HS-27A (cell line): ENCODE results near the gene PSMA8.
"Not testable (repeated sequence)": the region's sequence is repeated elsewhere in the genome, so short reads cannot be mapped to it uniquely, and the experiment has no call there.

Experiments used
- DNase-seq: peaks from one replicate; pipeline ENCODE4 v3.0.0-alpha.2; 2012; ENCODE audit warnings: low read depth, missing footprints

The PSMA8 gene

DNA sequence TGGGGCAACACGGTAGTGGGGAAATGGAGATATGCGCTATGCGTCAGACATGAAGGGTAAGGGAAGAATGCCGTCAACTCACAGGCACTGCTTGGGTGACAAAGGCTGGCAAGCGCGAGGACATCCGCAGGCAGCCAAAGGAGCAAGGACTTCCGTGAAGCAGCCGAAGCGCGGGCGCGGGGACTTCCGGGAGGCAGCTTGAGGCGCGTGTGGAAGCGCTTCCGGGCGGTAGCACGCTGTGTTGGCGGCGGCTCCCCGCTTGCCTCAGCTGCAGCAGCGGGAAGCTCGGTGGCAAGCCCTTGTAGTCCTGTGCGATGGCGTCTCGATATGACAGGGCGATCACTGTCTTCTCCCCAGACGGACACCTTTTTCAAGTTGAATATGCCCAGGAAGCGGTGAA lies at the start of gene PSMA8:
TSS of gene PSMA8 (plus strand) at position 218 of the 400 bp plus-strand sequence. CDS start at position 315, 97 bp downstream.
- DNase-seq = no peak

DNA sequence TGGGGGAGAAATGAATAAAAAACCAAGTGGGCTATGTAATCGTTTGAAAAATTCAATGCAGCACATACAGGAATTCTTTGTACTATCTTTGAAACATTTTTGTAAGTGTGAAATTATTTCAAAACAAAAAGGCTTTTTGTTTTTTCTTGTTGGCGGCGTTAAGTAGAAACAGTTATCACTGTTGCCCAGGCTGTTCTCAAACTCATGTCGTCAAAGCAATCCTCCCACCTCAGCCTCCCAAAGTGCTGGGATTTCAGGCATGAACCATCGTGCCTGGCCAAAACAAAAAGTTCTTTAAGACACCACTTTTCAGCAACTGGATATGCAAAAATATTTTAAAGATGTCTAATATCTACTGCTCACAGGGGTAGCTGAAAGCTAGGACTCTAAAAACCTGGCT lies 48.6 kb upstream of the PSMA8 start:
- DNase-seq = no peak

DNA sequence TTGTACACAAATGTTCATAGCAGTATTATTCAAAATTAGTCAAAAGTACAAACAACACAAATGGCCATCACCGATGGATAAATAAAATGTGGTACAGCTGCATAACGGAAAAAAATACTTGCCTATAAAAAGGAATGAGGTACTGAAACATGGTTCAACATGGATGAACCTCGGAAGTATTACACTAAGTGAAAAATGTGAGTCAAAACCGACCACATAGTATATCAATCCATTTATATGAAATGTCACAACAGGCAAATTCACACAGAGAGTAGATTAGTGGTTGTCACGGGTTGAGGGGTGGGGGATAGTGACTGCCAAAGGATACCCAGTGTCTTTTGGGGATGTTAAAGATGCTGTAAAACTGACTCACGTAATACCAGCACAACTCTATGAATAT lies 46.7 kb upstream of the PSMA8 start:
- no peak for DNase-seq

DNA sequence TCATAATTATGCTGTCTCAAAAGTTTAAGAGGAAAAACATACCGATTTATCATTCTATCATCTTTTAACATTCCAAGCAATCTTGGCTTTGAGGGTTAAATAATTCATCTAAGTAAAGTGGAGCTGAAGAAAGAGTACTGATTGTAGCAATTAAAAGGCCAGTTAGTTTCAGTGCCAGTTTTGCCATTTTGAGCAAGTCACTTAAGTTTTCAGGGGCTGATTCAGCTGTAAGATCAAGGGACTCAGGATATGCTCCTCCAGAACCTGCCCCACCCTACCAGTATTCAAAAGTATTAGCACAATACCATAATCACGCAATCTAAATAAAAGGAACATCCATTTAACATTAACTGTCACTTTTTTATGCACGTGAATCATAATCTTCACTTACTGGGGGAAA lies 45.2 kb upstream of the PSMA8 start:
- DNase-seq = no peak

DNA sequence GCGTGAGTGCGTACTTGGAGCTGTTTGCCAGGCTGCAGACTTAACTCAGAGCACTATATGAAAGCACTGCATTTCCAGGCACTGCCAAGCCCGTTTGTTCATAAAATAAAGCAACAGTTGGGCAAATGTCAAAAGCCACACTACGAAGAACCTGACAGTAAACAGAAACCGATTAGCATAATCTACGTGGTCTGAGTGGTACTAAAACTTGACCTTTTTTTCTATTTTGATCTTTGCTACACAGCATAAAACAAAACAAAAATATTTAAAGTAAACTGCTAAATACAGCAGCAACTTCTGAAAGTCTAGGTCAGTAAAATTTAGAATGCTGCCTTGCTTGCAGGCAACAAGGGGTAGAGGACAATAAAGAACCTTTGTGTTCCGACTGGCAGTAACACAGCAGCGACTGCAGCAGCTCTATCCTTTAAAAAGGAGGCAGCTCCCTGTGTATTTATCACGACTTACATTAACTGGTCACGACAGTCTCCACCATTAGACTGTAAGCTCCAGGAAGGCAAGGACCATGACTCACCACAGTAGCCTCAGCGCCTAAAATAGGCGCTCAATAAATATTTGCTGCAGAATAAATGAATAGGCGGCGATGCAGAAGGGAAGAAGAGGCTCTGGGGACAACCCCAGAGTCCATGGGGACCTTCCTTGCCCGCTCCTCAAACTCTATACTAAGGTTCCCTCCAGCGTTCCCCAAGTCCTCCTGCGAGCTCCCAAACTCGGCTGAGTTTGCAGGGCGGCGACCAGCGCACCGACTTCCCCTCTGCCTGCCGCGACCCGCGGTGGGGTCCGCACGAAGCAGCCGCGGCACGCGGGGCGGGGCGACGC lies 44.2 kb upstream of the PSMA8 start:
- peak; percentile 33 for DNase-seq

DNA sequence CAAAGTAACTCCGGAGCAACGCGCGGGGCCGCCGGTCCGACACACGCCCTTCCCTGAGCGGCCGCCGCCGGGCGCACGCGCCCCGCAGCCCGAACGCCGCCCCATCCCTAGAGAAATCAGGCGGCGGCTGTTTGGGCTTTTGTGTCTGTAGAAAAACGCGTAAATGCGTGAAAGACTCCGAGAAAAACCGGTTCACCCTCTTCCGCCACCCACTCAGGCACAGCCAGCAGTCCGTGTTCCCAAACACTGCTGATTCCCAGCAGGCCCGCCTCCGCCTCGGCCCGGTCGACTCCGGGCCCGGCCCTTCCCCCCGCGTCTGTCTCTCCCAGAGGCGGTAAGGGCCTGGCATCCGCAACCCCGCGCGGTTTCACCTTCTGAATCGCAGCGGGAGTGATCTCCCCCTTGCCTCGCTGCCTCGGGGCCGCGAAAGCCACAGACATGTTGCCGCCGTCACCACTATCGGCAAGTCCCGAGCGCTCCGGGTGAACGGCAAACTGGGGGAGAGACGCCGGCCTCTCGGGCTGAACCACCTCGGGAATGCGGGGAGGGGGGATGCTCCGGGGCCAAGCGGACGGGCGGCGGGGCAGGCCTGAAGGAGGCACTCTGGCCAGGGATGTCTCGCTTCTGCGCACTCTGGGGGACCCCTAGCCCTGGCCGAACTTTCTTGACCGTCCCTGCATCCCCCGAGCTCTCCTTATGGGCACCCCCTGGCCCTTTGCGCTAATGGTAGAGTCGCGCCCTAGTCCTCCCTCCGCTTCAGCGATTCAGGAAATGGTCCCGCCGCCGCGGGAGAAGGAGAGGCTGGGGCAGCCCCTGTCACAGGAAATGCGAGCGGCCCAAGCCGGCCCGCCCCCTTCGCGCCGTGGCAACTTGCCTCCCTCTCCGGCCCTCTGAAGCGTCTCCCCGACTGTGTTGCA lies 43.3 kb upstream of the PSMA8 start, which contains the start of gene SS18:
TSS of gene SS18 (minus strand) at position 484 of the 917 bp plus-strand sequence. CDS start at position 440, 44 bp downstream.
- DNase-seq = peak; percentile 75

DNA sequence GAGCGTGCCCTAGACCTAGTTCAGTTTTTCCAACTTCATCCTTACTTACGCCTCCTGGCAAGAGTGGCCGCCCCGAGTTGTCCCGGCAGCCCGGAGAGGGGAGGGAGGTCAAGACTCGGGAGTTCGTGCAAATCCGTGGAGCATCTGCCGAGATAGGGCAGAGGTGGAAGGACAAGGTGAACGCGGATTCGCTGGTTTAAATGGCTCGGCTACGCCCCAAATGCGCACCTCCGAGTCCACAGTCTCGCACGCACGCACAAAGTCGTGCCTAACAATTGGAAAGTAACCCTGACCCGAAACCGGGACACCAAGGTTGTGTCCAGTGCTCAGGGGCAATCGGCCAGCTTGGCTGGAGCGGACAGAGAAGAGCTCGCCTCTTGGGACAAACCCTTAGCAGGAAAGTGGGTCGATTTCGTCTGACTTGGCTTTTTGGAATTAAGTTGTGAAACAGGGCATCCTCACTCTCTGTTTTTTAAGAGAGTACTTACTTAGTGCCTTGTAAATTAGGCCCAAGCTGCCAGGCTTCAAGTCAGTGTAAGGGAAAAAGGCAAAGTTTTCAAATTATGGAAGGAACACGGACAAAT lies 42.5 kb upstream of the PSMA8 start:
- no peak for DNase-seq

DNA sequence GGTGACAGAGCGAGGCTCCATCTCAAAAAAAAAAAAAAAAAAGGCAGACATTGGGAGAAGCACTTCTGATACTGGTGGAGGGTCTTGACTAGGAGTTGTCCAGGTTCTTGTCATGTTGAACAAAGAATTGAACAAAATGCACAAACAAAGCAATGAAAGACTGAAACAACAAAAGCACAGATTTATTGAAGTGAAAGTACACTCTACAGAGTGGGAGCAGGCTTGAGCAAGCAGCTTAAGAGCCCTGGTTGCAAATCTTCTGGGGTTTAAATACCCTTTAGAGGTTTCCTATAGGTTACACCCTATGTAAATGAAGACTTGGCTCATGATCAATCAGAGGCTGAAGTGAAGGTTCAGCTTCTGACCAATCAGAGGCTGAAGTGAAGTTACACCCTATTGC lies 36.8 kb upstream of the PSMA8 start:
- DNase-seq = no peak

DNA sequence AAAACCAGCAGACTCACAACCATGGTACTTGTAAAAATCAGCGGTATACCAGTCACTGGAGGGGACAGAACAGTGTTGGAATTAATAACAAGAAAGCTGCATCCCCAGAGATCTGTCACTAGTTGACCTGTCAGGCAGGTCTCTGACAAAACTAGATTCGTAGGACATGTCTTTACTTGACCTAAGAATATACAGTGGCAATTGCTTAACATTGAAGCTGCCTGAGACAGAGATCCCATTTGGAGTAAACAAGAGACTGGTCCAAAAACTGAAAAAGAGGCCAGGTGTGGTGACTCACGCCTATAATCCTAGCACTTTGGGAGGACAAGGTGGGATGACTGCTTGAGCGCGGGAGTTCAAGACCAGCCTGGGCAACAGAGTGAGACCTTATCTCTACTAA lies 36.1 kb upstream of the PSMA8 start:
- DNase-seq = no peak

DNA sequence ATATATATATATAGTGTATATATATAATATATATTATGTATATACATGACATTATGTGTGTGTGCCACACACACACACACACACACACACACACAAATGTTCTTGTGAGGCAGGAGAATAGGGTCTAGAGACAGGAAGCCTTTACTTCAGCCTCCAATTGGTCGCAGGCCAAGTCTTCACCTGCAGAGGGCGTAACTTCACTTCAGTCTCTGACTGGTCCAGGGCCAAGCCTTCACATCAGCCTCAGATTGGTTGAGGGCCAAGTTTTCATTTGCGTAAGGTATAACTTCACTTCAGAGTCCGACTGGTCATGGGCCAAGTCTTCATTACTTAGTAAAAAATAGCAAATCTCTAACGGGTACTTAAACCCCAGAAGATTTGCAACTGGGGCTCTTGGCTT lies 30.1 kb upstream of the PSMA8 start:
- DNase-seq = no peak

DNA sequence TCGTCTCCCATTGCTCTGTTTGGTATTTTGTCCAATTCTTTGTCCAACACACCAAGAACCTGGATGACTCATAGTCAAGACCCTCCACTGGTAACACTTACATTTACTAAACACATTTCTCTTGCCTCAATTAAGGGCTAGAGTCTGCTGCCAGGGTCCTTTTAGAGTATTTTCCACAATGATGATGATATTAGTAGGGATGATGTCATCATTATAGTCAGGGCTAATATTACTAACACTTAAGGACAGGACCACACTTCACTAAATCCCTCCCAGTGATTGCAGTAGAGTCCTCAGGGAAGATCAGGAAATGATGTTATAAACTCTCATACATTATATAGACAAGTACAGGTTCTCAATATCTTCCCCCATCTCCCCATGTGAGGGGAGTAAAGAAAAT lies 29.6 kb upstream of the PSMA8 start:
- no peak for DNase-seq

DNA sequence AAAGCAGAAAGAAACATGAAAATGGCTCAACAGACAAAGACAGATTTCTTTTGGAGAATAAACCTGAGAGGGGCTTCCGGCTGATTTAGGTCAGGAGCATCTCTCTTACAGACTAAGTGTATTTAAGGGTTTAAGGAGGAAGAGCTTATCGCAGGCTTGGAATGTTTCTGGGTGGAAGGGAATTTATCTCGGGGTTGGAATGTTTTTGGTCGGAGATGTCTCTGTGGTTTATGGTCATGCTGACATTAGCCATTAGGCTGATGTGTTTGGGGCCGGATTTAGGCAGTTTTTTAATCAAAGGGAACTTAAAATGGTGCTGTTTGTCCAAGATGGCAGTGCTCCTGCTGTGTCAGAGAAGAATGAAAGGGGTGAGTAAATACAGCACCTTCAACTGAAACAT lies 14.4 kb upstream of the PSMA8 start:
- DNase-seq = no peak

DNA sequence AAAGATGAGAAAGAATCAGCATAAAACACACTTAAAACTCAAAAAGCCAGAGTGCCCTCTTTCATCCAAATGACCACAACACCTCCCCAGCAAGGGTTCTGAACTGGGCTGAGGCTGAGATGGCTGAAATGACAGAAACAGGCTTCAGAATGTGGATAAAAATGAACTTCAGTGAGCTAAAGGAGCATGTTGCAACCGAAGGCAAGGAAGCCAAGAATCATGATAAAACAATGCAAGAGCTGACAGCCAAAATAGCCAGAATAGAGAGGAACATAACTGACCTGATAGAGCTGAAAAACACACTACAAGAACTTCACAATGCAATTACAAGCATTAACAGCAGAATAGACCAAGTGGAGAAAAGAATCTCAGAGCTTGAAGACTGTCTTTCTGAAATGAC lies 12.2 kb upstream of the PSMA8 start:
- no peak for DNase-seq

DNA sequence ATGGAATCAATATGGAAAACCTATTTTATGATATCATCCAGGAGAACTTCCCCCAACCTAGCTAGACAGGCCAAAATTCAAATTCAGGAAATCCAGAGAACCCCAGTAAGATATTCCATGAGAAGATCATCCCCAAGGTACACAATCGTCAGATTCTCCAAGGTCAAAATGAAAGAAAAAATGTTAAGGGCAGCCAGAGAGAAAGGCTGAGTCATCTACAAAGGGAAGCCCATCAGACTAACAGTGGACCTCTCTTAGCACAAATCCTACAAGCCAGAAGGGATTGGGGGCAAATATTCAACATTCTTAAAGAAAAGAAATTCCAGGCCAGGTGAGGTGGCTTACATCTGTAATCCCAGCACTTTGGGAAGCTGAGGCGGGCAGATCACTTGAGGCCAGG lies 11.7 kb upstream of the PSMA8 start:
- DNase-seq = not testable (repeated sequence)

DNA sequence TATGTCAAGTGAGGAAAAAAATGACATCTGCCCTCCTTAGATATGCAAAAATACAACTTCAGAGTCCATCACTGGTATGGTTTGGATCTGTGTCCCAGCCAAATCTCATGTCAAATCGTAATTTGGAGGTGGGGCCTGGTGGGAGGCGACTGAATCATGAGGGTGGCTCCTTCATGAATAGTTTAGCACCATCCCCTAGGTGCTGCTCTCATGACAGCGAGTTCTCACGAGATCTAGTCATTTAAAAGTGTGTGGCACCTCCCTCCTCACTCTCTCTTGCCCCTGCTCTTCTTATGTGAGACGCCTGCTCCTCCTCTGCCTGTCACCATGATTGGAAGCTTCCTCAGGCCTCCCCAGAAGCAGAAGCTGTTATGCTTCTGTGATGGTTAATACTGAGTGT lies 5.9 kb upstream of the PSMA8 start:
- DNase-seq = no peak

DNA sequence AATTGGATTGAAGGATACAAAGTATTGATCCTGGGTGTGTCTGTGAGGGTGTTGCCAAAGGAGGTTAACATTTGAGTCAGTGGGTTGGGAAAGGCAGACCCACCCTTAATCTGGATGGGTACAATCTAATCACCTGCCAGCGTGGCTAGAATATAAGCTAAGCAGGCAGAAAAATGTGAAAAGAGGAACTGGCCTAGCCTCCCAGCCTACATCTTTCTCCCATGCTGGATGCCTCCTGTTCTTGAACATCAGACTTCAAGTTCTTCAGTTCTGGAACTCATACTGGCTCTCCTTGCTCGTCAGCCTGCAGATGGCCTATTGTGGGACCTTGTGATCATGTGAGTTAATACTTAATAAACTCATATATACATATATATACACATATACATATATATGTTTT lies 5.5 kb upstream of the PSMA8 start:
- not testable (repeated sequence) for DNase-seq

DNA sequence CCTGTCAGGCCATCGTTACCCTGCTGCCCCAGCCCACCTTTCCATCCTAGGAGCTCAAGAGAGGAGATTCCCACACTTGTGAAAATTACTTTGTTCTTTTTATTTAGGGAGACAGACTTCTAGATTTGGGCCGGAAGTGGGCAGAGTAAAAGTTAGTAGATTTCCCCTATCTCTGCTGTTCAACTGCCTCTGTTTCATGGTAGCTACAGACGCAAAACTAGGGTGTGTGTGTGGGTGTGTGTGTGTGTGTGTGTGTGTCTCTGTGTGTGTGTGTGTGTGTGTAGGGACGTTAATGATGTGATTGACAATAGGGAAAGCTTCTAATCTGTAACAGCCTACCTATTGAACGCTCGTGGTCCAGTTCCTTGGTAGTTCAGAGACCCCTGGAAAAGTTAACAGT lies 438 bp downstream of the PSMA8 start:
- DNase-seq = no peak

DNA sequence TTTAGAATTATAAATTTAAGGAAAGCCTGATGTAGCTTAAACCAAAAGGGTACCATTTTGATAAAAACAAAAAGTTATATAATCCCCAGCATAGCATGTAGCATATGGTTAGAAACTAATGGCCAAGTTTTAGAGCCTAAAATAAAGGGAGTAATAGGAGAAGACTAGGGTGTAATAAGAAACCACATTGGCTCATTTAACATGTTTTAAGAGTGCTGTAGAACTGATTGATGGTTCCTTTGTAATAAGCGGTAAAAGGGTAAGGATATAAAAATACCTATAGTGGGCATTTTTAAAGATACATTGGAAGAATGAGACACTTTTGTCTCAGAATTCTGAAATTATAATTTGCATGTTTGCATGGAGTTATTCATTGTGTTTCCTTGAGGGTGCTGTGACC lies 1.9 kb downstream of the PSMA8 start:
- no peak for DNase-seq

DNA sequence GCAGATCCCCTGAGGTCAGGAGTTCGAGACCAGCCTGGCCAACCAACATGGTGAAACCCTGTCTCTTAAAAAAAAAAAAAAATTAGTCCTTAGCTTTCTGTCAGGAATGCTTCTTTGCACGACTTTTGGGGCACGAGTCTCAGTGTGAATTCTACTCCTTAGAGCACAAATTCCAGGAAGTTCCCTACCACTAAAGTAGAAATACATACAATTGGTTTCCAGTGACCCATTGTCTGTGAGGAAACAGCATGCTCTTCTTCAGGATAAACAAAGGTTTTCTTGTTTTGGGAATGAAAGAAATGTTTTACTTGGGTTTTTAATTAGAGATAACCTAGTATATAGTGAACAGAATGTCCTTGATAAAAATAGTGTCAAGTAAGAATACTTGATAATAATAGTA lies 23.7 kb downstream of the PSMA8 start:
- DNase-seq = no peak

DNA sequence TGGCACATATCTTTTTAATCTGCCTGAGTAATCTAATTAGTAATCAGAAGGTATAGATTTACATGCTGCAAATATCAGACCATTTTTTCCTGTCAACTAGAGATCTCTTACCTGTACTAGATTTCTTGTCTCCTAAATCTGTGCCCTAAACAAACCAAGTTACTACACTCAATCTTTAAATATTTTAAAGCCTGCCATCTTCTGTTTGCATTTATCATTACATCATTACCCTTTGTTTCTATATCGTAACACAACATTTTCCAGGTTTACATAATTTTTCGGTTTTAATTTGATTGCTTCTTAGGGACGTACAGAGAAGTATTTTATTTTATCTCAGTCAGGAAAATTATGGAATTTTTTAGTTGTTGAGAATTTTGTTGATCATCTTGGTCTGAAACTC lies 25.7 kb downstream of the PSMA8 start:
- DNase-seq = no peak

DNA sequence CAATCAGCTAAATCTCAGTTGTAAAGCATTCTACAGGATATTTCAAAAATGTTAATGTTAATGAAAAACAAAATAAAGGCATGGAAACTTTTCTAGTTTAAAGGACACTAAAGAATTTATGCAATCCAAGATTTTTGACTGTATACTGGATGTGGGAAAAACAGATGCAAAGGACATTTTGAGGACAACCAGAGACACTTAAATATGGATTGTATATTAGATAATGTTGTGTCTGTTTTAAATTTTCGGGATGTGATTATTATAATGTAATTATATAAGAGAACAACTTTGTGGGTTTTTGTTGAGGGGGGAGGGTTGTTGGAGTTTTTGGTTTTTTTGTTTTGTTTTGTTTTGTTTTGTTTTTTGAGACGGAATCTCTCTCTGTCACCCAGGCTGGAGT lies 30.9 kb downstream of the PSMA8 start:
- DNase-seq = no peak

DNA sequence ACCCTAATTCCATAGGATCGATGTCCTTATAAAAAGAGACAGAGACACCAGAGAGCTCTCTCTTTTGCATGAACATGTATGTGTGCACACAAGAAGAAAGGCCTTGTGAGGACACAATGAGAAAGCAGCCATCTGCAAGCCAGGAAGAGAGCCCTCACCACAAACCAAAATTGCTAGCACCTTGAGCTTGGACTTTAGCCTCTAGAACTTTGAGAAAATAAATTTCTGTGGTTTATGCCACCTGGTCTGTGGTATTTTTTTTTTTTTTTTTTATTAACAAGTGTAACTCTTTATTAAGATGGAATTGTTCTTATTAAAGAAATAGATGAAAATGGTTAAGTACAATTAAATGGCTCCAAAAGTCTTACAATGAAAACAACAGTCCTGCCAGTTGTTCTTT lies 33.9 kb downstream of the PSMA8 start:
- DNase-seq = not testable (repeated sequence)

DNA sequence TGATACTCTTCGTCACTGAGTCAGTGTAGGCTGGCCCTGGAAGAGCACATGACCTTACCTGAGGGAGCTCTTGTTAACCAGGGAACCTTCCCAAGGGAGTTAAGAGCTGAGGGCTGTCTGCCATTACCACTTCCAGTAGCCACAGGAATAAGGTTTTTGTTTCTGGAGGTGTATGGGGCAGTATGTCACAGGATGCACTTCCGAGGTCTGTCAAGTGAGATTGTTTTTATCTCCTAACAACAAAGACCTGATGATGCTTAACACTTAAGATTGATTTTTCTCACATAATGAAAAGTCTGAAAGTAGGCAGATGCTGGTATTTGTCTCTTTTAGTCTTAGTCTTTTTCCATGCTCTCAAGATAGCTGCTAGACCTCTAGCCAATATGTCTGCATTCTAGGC lies 41.8 kb downstream of the PSMA8 start:
- no peak for DNase-seq
